ENCODE data around the gene HRH4.

Gene HRH4

DNA sequence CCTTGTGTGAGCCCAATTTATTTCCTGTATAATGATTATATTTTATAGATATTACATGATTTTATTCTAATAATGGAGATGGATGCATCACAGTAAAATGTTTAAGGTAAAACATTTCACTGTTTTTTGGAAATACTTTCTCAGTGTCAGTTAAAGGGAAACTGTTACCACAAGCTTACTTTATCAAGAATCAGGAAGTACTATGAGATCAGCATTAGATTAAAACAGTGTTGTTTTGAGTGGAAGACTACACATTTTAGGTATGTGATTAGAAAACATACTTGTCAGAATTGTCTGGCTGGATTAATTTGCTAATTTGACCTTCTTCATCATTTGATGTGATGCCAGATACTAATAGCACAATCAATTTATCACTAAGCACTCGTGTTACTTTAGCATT is at the start of gene HRH4:
Gene HRH4, plus strand, starts transcription at position 250 of the 400 bp plus-strand sequence. Its CDS starts 92 bp downstream, at position 342.
- DNase-seq = no peak

DNA sequence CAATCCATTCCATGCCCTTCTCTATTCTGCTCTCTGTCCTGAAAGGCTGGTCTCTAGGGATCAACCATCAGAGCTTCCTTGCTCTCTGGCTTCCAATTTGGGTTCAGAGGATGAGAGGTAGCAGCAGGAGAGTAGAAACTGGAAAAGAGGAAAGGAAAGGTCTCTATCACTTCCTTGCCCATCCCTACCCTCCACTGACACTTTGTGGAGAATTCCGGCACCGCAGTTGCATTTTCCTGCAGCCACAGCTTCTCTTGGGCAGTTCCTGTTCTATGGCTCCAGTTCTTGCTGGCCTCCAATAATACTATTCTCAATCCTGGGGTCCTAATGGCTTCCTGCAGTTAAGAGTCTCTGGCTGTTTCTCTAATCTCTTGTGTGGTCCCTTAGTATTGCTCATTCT is 47.3 kb upstream of the HRH4 start:
- DNase-seq = no peak

DNA sequence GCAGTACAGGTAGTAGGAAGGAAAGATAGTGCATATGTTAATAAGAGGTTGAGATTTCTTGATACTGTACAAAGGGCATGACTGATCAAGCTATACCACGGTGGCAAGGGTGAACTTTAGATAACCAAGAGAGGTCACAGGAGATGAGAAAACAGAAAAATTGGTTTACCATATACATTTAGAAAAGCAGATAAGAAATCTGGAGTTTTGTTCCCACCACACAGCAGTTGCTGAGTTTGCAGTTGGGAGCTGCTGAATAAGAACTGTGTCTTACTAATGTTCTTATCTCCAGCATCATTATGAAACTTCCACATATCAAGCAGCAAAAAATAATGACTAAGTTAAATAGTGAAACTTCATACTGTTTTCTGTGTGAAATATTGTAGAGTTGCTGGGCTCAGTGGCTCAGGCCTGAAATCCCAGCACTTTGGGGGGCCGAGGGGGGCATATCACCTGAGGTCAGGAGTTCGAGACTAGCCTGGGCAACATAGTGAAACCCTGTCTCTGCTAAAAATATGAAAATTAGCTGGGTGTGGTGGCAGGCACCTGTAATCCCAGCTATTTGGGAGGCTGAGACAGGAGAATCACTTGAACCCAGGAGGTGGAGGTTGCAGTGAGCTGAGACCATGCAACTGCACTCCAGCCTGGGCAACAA is 46.0 kb upstream of the HRH4 start:
- no peak for DNase-seq

- DNase-seq = no peak
These were observed 43.0 kb upstream of the HRH4 start for GRCh38 chr18:24417480-24417879.

- DNase-seq = no peak
These were observed 39.9 kb upstream of the HRH4 start for GRCh38 chr18:24420551-24420950.

DNA sequence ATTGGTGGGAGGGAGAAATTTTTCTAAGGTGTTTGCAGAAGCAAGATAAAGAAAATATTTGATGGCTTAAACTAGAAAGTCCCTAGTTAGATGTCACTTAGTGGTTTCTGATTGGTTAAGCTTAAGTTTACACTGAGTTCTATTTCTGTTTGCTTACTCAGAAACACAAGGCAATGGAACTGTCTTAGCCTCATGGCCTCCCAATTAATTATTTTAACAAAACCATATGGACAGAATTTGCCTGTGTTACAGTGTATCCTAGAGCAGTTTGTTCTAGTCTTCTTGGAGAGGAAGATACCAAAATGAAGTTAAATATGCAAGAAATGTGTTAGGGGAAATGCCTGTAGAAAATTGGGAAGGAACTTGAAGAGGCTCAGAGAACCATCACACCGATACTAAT is 38.6 kb upstream of the HRH4 start:
- DNase-seq = no peak

DNA sequence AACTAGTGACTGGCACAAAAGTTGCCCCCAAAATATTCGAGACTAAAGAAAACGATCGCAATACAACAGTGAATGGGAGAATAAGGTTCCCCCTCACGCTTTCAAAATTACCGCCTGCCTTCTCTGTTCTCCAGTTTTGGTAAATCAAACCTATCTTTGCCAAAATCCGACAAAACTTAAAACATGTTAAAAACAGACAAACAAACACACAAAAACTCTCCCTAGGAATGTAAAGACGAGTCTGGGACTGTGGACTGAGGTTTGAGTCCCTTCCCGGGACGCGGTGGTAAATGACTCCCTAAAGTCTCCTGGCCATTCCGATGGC is 34.4 kb upstream of the HRH4 start:
- no peak for DNase-seq

DNA sequence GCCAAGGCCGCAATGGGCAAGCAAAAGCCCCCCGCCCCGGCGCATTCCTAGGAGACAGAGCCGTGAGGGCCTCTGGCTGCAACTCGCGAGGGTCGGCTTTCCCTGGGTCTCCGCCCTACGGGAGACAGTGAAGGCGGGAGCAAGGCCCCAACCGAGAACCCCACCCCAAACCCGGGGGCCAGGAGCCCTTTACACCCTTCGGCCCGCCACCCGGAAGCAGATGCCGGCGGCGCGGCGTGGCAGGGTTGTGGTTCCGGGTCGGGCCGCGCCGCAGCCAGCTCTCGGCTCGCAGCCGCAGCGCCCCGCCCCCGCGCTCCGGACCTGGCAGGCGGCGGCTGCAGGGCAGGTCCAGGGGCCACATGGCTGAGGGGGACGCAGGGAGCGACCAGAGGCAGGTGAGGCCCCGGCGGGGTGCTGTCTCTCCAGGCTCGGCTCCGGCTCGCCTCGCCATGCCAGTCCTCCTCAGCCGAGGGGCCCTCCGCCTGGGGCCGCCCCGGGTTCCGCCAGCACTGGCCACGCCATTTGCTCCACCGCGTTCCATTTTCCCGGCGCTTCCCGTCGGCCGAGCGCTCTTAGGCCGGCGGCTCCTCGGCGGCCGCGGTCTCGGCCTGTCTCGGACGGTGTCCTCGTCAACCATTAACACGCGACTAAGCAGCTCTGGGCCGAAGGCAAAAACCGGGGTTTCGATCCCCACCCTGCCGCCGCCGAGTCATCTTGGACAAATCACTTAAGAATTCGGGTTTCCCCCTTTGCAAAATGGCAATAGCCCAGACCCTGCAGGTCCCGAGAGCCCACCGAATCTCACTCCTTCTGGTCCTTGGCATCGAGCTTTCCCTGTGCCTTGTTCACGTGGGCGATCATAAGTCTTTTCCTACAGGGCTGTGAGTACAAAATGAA is 33.8 kb upstream of the HRH4 start, which contains the start of gene IMPACT:
Gene IMPACT, plus strand, starts transcription at position 273 of the 897 bp plus-strand sequence. Its CDS starts 87 bp downstream, at position 360.
- peak; percentile 69 for DNase-seq

DNA sequence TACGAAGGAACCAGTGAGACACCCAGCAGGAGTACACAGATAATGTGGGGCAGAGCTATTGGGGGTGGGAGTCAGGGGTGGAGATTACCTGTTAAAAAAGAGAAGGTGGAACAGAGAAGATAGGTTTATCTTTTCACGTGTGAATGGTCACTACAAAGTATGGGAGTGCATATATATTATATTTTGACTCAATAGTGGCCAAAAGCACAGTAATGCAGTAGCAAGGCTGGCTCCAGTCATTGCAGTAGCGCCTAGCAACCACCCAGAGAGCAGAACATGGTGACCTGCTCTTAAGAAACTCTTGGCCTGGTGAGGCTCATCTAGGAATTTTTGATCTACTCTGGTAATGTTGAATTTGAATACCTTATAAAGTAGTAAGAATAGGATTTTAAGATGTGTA is 33.0 kb upstream of the HRH4 start:
- no peak for DNase-seq

- DNase-seq = no peak
These were observed 31.7 kb upstream of the HRH4 start for GRCh38 chr18:24428709-24429108.

GRCh38 chr18:24429188-24429587 is 31.2 kb upstream of the HRH4 start:
- DNase-seq = no peak

GRCh38 chr18:24432618-24433017 is 27.8 kb upstream of the HRH4 start:
- no peak for DNase-seq

- DNase-seq = no peak
These were observed 23.5 kb upstream of the HRH4 start for GRCh38 chr18:24436939-24437338.

GRCh38 chr18:24443870-24444269 is 16.6 kb upstream of the HRH4 start:
- no peak for DNase-seq

DNA sequence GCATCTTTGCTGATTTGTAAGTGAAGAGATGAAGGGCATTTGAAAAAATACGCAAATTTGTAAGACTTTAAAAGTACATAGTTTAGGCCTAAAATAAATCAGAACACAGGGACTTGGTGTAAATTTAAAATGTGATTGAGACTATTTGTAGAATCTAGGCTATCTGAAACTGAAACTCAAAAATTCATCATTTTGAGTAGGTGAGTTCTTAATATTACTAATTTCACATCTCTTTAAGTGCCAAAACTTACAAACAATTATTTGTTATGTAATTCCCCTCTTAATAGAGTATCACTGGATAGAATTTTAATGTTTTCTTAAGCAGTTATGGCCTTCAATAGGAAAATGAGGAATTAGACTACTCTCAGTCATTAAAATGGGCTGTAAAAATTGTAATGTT is 14.0 kb upstream of the HRH4 start:
- DNase-seq = no peak

DNA sequence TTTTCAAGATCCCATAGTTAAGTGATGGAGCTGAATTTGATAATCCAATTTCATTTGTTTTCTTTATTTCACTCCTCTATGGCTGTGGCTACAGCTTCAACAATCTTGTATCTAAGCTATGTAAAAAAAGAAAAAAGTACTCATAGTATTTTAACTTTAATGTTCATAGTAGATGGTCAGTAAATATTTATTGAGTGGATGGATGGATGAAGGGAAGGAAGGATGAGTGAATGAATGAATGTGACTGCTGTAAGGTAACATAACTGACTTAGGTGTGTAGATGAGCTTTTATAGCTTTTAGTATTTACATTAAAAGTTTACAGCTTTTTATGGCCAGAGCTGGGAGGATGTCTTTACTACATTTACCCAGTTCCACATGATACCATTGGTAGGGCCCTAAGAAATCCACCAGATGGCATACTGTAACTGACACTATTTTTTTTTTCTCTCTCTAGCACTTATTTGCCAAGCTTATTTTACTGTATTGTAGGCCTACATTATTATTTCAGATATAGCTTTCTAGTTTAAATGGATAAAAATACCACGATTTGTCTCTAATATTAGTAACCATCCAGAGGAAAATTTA is 13.4 kb upstream of the HRH4 start:
- DNase-seq = no peak

DNA sequence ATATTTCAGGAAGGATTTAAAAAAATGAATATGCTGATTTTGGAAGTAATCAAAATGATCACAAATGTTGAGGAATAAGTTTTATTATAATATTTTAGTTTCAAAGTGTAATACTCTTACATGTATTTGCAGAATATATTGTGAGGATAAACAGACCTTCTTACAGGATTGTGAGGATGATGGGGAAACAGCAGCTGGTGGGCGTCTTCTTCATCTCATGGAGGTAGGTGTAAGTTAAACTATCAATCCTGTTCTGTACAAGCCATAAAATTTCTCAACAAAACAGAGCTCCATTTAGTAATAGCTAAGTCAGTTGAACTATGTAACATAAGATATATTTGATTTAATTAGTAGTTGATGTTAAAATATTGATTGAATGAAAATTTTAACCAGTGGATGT is 12.5 kb upstream of the HRH4 start:
- DNase-seq = no peak

DNA sequence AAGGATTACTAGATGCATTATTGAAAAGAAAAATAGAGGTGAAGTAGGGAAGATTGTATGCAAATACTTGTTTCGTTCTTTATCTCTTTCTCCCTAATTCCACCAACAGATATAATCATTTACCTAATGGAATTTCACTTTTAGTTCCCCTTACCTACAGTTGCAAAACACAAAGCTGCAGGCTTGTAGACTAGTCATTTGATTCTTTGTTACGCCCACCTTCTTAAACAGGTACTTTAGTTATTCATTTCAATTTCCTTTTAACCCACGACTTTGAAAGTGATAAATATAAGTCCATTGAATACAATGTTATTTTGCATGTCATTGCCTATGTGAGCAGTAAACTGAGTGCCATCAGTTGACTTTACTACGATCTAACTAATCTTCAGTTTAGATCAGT is 3.9 kb upstream of the HRH4 start:
- no peak for DNase-seq

GRCh38 chr18:24459772-24460171 is 665 bp upstream of the HRH4 start:
- no peak for DNase-seq

DNA sequence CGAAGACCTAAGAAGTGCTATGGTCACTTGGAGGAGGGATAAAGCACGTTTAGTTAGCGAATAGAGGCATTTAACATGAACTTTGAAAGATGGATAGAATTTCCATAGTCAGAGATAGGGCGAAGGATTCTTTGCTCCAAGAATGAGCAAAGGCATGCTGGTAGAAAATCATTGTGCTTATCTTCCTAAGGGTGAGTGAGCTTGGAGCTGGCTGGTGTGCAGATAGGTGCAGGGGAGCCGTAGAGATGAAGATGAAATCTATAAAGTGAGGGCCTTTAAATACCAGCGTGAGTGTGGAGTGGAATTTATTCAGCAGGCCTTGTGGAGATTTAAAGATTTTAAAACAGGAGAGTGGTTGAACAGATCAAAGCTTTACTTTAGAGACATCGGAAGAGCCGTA is 1.6 kb downstream of the HRH4 start:
- no peak for DNase-seq

DNA sequence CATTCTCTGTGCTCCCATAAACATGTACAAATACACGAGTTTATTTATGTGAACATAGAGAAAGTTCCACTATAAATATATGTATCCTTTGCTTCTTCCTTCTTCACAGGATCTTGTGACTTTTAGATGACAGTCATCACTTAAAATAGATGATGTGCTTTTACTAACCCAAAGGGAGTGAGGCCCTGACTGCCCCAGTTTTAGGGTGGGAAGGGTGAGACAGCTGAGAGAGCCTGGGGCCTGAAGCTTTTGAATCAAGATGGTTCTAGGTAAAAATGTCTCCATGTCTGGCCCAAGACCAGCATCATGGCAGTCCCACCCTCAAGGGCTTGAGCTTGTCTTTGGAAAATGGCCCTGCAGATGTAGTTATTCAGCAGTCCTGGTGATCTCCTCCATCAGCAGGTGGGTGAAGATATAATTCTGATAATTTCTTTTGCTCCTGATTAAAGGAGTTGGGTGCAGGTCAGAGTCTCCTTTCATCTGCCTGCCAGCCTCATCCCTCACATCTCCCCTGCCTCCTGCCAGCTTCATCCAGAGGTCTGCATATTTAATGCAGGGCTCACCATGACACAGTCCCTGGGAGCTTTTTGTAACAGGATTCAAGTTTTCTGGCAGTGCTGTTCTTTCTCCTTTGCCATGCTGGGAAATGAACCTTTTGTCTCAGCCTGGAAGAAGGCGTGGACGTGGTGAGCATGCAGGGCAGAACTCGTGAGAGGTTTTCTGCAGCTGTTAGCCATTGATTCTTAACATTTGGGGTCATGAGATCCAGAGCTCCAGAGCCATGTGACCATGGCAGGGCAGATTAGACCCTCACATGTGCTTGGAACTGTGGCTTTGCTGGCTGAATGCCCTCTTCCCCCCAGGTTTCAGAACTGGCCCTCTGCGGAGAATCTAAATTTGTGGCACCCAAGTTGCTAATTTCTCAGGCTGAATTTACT is 2.7 kb downstream of the HRH4 start:
- DNase-seq = no peak

DNA sequence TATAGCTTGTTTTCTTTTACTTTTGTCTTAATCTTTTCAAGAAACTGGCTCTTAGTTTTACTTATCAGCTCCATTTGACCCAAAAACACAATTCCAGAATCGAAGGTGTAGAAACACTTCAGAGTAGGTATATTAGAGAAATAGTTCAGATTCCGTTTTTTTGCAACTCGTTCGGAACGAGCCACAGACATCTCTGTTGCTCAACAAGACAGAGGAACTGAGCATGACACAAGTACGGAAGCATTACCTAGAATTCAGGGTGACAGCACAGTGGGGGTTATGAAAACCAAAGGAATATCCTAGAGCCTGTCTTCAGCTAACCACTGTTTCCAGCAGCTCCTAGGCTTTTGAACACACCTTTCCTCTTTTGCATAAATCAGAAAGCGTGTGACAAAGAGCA is 5.0 kb downstream of the HRH4 start:
- DNase-seq = no peak

DNA sequence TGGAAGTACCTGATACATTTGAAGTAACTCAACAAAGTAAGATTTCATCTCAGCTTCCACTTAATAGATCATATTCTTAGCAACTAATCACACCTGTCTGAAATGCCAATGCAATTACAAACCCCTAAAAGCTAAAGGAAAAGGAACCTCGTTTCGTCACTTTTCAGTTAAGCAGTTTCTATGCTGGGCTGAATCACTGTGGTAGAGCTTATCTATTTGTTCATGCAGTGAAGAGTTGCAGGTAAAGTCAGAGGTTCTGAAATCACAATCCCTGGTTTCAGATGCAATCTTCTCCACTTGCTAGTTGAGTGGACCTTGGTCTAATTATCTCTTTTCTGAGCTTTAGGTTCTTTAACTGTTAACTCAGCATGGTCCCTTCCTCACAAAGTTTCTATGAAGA is 6.3 kb downstream of the HRH4 start:
- no peak for DNase-seq

Measured in activated gamma-delta T cell treated with Interleukin-2 at 50 U/mL for 16 hours (primary cell).